GM23338 (cell line): ENCODE results near the gene CD302. TPM values are rescaled to one million over a fixed set of nuclear protein-coding genes. Genes with fewer than 3 reads are reported as not detected.

ENCODE experiments used
- polyA plus RNA-seq: library from polyadenylated mRNA; unstranded; fragments of >200 nt; fragmentation: Nextera tagmentation; extraction: Ambion mirVana; gene quantifications from 2 replicates; pipeline ENCODE4 v1.2.1, GENCODE V29; 2016
- total RNA-seq: library from RNA; depleted of rRNA; stranded (reverse); fragments of >200 nt; shearing (Covaris generic); gene quantifications from 2 replicates; pipeline ENCODE4 v1.2.3, GENCODE V29; 2014; rRNA removed
- TF ChIP-seq, protein P1 (sequence below), 2 experiments: fragments of 200-600 bp in 1 of 2; sonication (generic) in 1 of 2; conservative IDR thresholded peaks; 2 replicates each; pipeline versions ENCODE4 v1.5.1 to v1.6.1; 2016 to 2017; ENCODE audit warnings: antibody characterized with exemption in 2 of 2, low read depth in 2 of 2, mild to moderate bottlenecking in 2 of 2, moderate library complexity in 1 of 2

The CD302 gene
- total and polyA plus RNA-seq, 2 experiments from 2014 or later = 1.6 to 1.9 TPM

DNA sequence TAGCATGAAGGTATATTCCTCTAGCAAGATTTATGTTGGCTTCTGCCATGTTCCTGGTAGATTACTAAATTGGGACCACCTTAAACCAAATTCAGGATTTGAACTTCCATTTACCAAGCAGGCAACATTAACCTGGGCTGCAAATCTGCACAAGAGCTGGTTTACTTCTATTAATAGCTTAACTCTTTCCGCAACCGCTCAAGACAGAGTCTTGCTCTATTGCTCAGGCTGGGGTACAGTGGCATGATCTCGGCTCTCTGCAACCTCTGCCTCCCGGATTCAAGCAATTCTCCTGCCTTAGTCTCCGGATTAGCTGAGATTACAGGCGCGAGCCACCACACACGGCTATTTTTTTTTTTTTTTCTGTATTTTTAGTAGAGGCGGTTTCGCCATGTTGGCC, 77.3 kb downstream of the CD302 start (continued):
- TF ChIP-seq, protein P1, sequence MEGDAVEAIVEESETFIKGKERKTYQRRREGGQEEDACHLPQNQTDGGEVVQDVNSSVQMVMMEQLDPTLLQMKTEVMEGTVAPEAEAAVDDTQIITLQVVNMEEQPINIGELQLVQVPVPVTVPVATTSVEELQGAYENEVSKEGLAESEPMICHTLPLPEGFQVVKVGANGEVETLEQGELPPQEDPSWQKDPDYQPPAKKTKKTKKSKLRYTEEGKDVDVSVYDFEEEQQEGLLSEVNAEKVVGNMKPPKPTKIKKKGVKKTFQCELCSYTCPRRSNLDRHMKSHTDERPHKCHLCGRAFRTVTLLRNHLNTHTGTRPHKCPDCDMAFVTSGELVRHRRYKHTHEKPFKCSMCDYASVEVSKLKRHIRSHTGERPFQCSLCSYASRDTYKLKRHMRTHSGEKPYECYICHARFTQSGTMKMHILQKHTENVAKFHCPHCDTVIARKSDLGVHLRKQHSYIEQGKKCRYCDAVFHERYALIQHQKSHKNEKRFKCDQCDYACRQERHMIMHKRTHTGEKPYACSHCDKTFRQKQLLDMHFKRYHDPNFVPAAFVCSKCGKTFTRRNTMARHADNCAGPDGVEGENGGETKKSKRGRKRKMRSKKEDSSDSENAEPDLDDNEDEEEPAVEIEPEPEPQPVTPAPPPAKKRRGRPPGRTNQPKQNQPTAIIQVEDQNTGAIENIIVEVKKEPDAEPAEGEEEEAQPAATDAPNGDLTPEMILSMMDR (conservative IDR thresholded peaks at IDR 0.05; ENCODE audit: low read depth in 2 of 2) = no peak

Other genes starting within 250 kb of the CD302 start
- gene BAZ2B, start 181.7 kb downstream of the CD302 start, total RNA-seq = 51.7 and 52.2 TPM in 2 replicates
- gene BAZ2B, start 181.7 kb downstream of the CD302 start, polyA plus RNA-seq = 36.6 and 62.9 TPM in 2 replicates
- gene MARCHF7, start 85.7 kb downstream of the CD302 start, total RNA-seq = 142 and 170 TPM in 2 replicates
- 74.2 and 101 TPM in 2 replicates for gene MARCHF7, start 85.7 kb downstream of the CD302 start, polyA plus RNA-seq
- gene LY75, start 106.5 kb upstream of the CD302 start, total RNA-seq = 9.6 and 11.3 TPM in 2 replicates
- 2.8 and 2.9 TPM in 2 replicates for gene LY75, start 106.5 kb upstream of the CD302 start, polyA plus RNA-seq